PC-9 (cell line): ENCODE results near the gene TOR4A.

Experiments
- EZH2 ChIP-seq: fragments of 200-600 bp; sonication (generic); IDR thresholded peaks from 2 replicates; pipeline ENCODE4 v1.8.0; 2017; ENCODE audit warnings: antibody characterized with exemption, low read depth
- TF ChIP-seq, protein P1 (sequence below): fragments of 200-600 bp; sonication (generic); conservative IDR thresholded peaks from 2 replicates; pipeline ENCODE4 v1.6.1; 2017; ENCODE audit warnings: mixed run types, antibody characterized with exemption, mild to moderate bottlenecking, moderate library complexity

DNA sequence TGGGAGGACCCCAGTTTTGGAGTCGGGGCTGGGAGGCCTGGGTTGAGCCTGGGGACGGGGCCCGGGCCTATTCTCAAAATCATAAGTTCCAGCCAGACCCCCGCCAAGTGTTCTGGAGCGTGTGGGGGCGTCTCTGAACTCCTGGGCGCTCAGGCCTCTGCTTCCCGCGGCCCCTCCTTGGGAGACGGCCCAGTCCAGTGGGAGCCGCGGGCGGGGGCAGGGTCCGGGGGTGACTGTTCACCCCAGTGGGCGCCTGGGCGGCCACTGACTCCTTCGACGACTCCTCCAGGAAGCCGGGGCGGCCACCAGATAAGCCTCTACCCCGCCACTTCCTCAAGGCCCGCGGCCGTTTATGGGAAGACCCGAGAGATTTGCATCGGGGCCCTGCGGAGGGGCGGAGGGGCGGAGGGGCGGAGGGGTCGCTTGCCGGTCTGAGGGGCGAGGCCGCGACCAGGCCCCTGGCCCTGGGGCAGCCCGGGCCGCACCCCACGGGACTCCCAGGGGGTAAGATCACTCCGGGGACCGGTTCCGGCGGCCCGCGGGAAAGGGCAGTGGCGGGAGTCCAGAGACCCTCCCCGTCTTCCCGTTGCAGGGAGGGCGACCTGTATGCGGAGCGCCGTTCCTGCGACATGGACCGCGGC is 655 bp downstream of the TOR4A start:
- TF ChIP-seq, protein P1, sequence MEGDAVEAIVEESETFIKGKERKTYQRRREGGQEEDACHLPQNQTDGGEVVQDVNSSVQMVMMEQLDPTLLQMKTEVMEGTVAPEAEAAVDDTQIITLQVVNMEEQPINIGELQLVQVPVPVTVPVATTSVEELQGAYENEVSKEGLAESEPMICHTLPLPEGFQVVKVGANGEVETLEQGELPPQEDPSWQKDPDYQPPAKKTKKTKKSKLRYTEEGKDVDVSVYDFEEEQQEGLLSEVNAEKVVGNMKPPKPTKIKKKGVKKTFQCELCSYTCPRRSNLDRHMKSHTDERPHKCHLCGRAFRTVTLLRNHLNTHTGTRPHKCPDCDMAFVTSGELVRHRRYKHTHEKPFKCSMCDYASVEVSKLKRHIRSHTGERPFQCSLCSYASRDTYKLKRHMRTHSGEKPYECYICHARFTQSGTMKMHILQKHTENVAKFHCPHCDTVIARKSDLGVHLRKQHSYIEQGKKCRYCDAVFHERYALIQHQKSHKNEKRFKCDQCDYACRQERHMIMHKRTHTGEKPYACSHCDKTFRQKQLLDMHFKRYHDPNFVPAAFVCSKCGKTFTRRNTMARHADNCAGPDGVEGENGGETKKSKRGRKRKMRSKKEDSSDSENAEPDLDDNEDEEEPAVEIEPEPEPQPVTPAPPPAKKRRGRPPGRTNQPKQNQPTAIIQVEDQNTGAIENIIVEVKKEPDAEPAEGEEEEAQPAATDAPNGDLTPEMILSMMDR, result no peak
- no peak for TF ChIP-seq EZH2
